OCI-LY3 (cell line): ENCODE results near the gene UPK3A.

Experiments
- EZH2phosphoT487 ChIP-seq: fragments of 200-600 bp; shearing (Covaris generic); IDR thresholded peaks from 2 replicates; pipeline ENCODE4 v1.6.1; 2018; ENCODE audit warnings: antibody characterized with exemption, mixed run types, low read depth
- TF ChIP-seq, protein P1 (sequence below): fragments of 200-600, 300-600 bp; sonication (generic); IDR thresholded peaks from 2 replicates; pipeline ENCODE4 v1.5.1; 2014; ENCODE audit warnings: antibody characterized with exemption, low read length, low read depth

DNA sequence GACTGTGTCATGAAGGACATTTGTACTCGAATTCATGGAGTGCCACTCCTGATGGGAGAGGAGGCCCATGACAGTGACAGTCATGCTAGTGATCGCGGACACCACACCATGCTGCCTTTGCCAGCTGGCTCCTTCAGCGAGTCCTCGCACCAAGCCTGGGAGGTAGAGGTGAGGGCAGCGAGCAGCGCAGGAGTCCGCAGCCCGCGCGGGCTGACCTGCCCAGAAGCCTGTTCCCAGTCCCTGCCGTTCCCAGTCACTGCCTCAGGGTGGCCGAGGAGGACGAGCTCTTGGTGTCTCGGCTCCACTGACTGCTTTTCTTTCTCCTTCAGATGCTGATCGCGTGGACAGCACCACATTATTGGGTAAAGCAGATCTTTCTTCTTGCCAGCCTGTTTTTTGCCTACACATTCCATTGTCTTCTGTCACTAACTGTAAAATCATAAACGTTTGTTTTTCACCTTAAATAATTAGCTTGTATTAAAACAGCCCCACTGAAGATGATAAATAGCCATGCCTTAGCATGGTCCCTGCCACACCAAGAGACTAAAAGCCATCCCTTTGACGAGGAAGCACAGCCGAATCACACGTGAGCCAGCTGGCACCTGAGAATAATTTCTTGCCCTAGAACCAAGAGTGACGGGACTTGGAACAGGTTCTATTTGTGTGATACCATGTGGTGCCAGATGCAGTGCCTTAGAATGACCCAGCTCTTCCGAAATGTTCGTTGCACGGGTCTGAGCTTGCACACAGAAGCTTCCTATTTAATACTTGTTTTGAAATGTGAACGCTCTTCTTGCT is 50.5 kb downstream of the UPK3A start:
- TF ChIP-seq, protein P1, sequence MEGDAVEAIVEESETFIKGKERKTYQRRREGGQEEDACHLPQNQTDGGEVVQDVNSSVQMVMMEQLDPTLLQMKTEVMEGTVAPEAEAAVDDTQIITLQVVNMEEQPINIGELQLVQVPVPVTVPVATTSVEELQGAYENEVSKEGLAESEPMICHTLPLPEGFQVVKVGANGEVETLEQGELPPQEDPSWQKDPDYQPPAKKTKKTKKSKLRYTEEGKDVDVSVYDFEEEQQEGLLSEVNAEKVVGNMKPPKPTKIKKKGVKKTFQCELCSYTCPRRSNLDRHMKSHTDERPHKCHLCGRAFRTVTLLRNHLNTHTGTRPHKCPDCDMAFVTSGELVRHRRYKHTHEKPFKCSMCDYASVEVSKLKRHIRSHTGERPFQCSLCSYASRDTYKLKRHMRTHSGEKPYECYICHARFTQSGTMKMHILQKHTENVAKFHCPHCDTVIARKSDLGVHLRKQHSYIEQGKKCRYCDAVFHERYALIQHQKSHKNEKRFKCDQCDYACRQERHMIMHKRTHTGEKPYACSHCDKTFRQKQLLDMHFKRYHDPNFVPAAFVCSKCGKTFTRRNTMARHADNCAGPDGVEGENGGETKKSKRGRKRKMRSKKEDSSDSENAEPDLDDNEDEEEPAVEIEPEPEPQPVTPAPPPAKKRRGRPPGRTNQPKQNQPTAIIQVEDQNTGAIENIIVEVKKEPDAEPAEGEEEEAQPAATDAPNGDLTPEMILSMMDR: no peak
- TF ChIP-seq EZH2phosphoT487: no peak
